Activated CD4-positive, alpha-beta memory T cell treated with anti-CD3 and anti-CD28 coated beads, Interleukin-2, amount 10 ng/mL, durations not matched to agents 7 days and 5 days (primary cell): ENCODE data around the gene CCDC171. TPM values are rescaled to one million over a fixed set of nuclear protein-coding genes. Genes with fewer than 3 reads are reported as not detected.

Experiments
- CTCF ChIA-PET: fragments of 350-600 bp; sonication (Branson Sonifier 250); formaldehyde crosslinking; loops from one replicate; lab custom pipeline; 2021; ENCODE audit warnings: antibody characterized with exemption, inconsistent platforms; lab: Charles Lee
- POLR2A ChIA-PET: fragments of 350-600 bp; sonication (Branson Sonifier 250); formaldehyde crosslinking; loops from one replicate; lab custom pipeline; 2021; ENCODE audit warnings: antibody characterized with exemption; lab: Charles Lee
- DNase-seq: peaks from one replicate; pipeline ENCODE4 v3.0.0-alpha.2; 2020
- H3K27ac Mint-ChIP-seq: one replicate; pipeline ENCODE4 v1.8.0; 2021; ENCODE audit warnings: mild to moderate bottlenecking, mixed read lengths
- H3K27me3 Mint-ChIP-seq: one replicate; pipeline ENCODE4 v1.8.0; 2021; ENCODE audit warnings: mixed read lengths
- H3K36me3 Mint-ChIP-seq: one replicate; pipeline ENCODE4 v1.8.0; 2021; ENCODE audit warnings: low read depth, mixed read lengths
- H3K4me1 Mint-ChIP-seq: one replicate; pipeline ENCODE4 v1.8.0; 2021; ENCODE audit warnings: mixed read lengths
- H3K4me3 Mint-ChIP-seq: one replicate; pipeline ENCODE4 v1.8.0; 2021; ENCODE audit warnings: mild to moderate bottlenecking, mixed read lengths
- H3K9me3 Mint-ChIP-seq: one replicate; pipeline ENCODE4 v1.8.0; 2021; ENCODE audit warnings: mixed read lengths
- total RNA-seq, 2 experiments: library from RNA; stranded (reverse); gene quantifications; one replicate each; pipeline ENCODE4 v1.2.3, GENCODE V29; 2021

CCDC171 gene
- total RNA-seq: 1 to 10 TPM; 2.1 to 2.5 TPM

DNA sequence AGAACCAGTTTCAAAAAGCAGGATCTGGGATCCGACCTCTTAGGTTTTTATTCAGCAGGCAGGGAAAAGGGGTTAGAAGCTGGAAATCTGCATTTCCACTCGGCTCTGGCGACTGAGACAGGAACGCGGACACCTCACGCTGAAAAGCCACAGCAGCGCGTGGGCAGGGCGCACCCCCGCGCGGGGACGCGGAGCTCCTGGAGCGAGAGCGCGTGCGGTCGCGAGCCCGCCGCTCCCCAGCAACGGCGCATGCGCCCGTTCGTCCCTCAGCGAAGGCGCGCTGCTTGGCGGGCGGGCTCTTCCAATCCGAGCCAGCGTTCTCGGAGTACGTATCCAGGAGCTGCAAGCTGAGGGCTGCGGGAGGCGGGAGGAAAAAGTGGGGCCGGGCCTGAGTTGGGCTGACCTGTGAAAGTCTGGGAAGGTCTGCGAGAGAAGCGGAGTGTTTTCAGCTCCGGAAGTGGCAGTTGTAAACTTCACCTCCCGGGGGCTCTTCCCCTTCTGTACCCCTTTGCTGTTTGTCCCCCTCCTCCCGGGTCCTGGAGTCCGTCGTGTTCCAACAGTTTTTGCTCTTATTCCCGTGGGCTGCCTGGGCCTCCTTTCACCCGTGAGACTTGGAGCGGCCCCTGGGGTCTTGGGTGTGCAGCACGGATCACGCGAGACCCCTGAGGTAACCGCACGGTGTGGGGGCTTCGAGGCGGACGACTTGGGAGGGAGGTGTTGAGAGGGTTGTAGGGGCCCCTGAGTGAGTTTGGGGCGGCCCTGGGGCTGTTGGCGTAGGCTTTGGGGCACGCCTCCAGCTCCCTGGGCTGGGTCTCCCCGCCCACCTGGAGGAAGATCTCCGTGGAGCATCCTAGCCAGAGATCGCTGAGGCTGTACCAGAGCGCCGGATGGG is at the start of gene CCDC171:
TSS of gene CCDC171 (plus strand) at position 408 of the 892 bp plus-strand sequence. CDS start 11,046 bp downstream, outside the sequence.
- ChIA-PET POLR2A (interaction anchor here (0.8 to 2.2 kb wide), 9 partner anchors 9 to 243 kb away, joined by 3 to 45 read pairs (median 9); partner anchors contain the start of genes PSIP1 and SNAPC3), CTCF (interaction anchor here (0.6 to 1.7 kb wide), 10 partner anchors 15 to 974 kb away, joined by 3 to 16 read pairs (median 3); no protein-coding TSS in a partner anchor)
- peak within 1 kb of the TSS; percentile 76 for H3K27ac Mint-ChIP-seq
- H3K4me3 Mint-ChIP-seq: peak within 1 kb of the TSS; percentile 86
- no peaks in the 10 kb centered on the region for H3K36me3 Mint-ChIP-seq
- no peaks in the 10 kb centered on the region for H3K9me3 Mint-ChIP-seq
- DNase-seq: peak; percentile 89
- peaks cover 6% of the 10 kb centered on the region for H3K27me3 Mint-ChIP-seq
- peaks cover 19% of the 10 kb centered on the region for H3K4me1 Mint-ChIP-seq

DNA sequence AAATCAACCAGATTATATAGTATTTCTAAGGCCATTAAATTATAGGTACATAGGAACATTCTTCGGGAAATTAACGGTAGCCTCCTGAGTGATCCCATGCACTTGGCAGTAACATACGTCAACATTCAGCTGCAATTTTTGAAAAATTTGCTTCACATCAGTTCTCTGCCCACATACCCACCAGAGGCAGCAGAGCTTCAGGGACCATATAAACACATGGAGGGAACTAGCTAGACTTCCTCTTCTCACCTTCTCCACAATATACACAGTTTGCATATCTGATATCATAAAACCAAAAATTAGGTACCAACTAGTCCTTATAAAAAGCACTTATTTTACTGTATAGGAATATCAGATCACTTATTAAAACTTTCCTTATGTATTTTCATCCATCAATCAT is 46.9 kb upstream of the CCDC171 start:
- H3K27me3 Mint-ChIP-seq: no peaks in the 10 kb centered on the region
- no peak for DNase-seq
- no peak overlapping the region for H3K4me3 Mint-ChIP-seq
- H3K4me1 Mint-ChIP-seq: peaks cover 56% of the 10 kb centered on the region
- no peaks in the 10 kb centered on the region for H3K9me3 Mint-ChIP-seq
- ChIA-PET CTCF (interaction anchor here (0.9 to 1.7 kb wide), 2 partner anchors 18 to 27 kb away, joined by 3 to 5 read pairs; no protein-coding TSS in a partner anchor), POLR2A (interaction anchor here (1.1 kb wide), 1 partner anchor 8 kb away, joined by 3 read pairs; no protein-coding TSS in a partner anchor)
- H3K36me3 Mint-ChIP-seq: peaks cover 64% of the 10 kb centered on the region
- no peak overlapping the region for H3K27ac Mint-ChIP-seq

DNA sequence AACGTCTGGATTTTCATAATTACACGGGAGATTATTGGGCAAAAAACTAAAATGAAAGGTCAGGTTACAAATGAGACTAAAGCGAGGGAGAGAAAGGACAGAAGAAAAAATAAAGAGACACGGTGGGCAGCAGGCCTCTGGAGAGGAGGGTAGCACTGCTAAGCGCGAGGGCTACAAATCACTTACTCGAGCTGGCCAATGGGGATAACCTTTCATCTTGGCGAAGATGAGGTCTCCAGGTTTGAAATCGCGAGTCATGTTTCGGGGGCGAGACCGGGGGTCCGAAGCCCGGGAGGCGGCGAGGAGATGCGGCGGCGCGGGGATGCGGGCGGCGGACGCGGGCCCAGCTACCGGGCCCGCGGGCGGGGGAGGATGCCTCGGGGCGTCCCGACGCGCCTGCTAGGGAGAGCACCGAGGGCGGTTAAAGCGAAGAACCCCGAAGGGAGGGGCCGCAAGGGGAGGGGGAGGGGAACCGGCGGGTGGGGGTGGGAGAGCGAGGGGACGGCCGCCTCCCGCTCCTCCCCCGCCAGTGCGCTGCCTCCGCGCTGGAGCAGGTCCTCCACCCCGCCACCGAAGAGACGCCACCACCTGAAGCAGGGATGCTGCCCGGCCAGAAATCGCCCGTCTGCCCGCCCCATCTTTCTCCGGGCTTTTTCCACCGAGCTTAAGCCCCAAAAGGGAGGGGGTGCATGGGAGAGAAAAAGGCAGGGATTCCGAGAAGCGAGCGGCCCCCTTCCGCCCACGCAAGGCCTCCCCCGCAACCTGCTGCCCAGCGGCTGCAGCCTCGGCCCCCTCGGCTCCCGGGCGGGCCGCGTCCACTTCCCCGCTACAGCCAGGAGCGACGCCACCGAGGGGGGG is 42.7 kb upstream of the CCDC171 start:
- no peaks in the 10 kb centered on the region for H3K27me3 Mint-ChIP-seq
- no peaks in the 10 kb centered on the region for H3K9me3 Mint-ChIP-seq
- ChIA-PET CTCF (interaction anchor here (0.6 to 4.4 kb wide), 8 partner anchors 10 to 892 kb away, joined by 3 to 17 read pairs (median 3); no protein-coding TSS in a partner anchor), POLR2A (interaction anchor here (0.6 to 4.3 kb wide), 27 partner anchors 9 to 214 kb away, joined by 3 to 55 read pairs (median 5); partner anchors contain the start of genes CCDC171 and SNAPC3)
- H3K27ac Mint-ChIP-seq: peak overlapping the region; percentile 80
- H3K4me1 Mint-ChIP-seq: peaks cover 50% of the 10 kb centered on the region
- peak overlapping the region; percentile 84 for H3K4me3 Mint-ChIP-seq
- peaks cover 45% of the 10 kb centered on the region for H3K36me3 Mint-ChIP-seq
- peak; percentile 70 for DNase-seq

DNA sequence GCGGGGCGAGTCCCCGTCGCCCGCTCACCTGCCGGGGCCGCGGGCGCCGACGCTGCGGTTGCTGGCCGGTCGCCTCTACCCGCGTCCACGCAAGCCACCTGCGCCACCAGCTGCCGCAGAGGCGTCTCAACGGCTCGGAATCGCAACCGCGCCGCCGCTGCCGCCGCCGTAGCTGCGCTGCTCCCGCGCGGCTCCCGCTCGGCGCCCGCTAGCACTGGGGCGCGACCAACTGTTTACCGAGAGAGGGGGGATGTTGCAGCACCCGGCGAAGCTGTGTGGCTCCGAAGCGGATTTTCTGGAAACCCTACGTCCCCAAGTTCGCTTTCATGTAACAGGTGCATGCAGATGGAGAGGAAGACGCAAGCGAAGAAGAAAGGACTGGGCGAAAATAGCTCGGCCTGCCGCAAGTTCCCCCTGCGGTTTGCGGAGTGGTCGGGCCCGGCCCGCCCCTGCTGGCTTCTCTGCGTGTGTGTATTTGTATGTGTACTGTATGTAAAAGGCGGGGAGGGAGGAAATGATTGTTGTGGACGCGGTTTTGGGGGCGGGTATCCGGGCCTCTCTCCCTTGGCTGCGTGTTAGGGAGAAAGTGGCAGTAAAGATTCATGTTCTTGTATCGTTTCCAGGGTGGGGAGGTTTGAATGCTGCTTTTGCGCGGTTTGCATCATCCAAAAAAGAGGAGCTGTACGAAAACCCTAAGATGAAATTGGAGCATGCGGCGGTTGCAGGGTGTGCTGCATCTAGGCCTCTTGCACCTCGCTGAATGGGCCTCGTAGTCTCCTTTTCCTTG is 41.9 kb upstream of the CCDC171 start, which contains the start of gene PSIP1:
TSS of gene PSIP1 (minus strand) at position 182 of the 787 bp plus-strand sequence. CDS start 782 bp downstream, outside the sequence.
- Mint-ChIP-seq H3K27me3 (no peaks in the 10 kb centered on the region), H3K36me3 (peaks cover 41% of the 10 kb centered on the region), H3K4me3 (peak within 1 kb of the TSS; percentile 84), H3K9me3 (no peaks in the 10 kb centered on the region), H3K4me1 (peaks cover 46% of the 10 kb centered on the region), H3K27ac (peak within 1 kb of the TSS; percentile 99)
- ChIA-PET CTCF (interaction anchor here (0.6 to 4.4 kb wide), 10 partner anchors 11 to 893 kb away, joined by 3 to 17 read pairs (median 3); no protein-coding TSS in a partner anchor), POLR2A (interaction anchor here (0.8 to 4.3 kb wide), 30 partner anchors 9 to 302 kb away, joined by 3 to 55 read pairs (median 4); partner anchors contain the start of genes CCDC171 and SNAPC3)
- DNase-seq: peak; percentile 91

DNA sequence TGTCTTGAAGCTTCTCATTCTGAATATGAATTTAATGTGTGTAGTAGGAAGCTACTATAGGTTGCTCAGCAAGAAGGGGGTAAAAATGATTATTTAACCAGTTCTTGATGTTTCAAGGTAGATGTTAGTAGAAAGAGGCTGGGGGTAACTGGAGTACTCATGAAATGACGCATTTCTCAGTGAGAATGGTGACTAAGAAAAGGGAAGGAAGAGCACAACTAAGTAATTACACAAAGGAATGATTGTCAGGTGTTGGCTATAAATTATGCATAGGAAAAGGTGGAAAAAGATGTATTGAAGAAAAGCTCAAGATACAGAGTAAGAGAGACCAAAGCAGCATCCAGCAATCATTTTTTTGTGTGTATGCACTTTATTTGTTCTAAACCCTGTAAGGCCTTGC is 40.6 kb upstream of the CCDC171 start:
- Mint-ChIP-seq H3K4me3 (no peak overlapping the region), H3K36me3 (peaks cover 28% of the 10 kb centered on the region), H3K4me1 (peaks cover 36% of the 10 kb centered on the region), H3K9me3 (no peaks in the 10 kb centered on the region), H3K27me3 (no peaks in the 10 kb centered on the region), H3K27ac (no peak overlapping the region)
- DNase-seq: no peak
- ChIA-PET POLR2A (interaction anchor here (0.9 to 4.3 kb wide), 14 partner anchors 10 to 303 kb away, joined by 3 to 55 read pairs (median 6); partner anchors contain the start of genes CCDC171 and SNAPC3), CTCF (interaction anchor here (1.0 to 4.4 kb wide), 3 partner anchors 12 to 95 kb away, joined by 4 to 17 read pairs (median 4); no protein-coding TSS in a partner anchor)

GRCh38 chr9:15512889-15513288 is 40.0 kb upstream of the CCDC171 start:
- Mint-ChIP-seq H3K27ac (no peak overlapping the region), H3K9me3 (no peaks in the 10 kb centered on the region), H3K27me3 (no peaks in the 10 kb centered on the region), H3K36me3 (peaks cover 25% of the 10 kb centered on the region), H3K4me3 (no peak overlapping the region), H3K4me1 (peaks cover 33% of the 10 kb centered on the region)
- CTCF ChIA-PET: interaction anchor here (1.4 to 4.4 kb wide), 3 partner anchors 21 to 95 kb away, joined by 3 to 17 read pairs (median 4); no protein-coding TSS in a partner anchor
- no peak for DNase-seq
- POLR2A ChIA-PET: interaction anchor here (0.8 to 4.3 kb wide), 3 partner anchors 13 to 213 kb away, joined by 3 to 55 read pairs (median 45); partner anchors contain the start of gene CCDC171

GRCh38 chr9:15513335-15513734 is 39.5 kb upstream of the CCDC171 start:
- ChIA-PET POLR2A (interaction anchor here (0.8 to 4.3 kb wide), 2 partner anchors 14 to 214 kb away, joined by 3 to 55 read pairs; no protein-coding TSS in a partner anchor), CTCF (interaction anchor here (0.6 to 4.4 kb wide), 3 partner anchors 21 to 107 kb away, joined by 3 to 17 read pairs (median 3); no protein-coding TSS in a partner anchor)
- Mint-ChIP-seq H3K27me3 (no peaks in the 10 kb centered on the region), H3K4me3 (no peak overlapping the region), H3K36me3 (peaks cover 20% of the 10 kb centered on the region), H3K27ac (no peak overlapping the region), H3K4me1 (peaks cover 28% of the 10 kb centered on the region), H3K9me3 (no peaks in the 10 kb centered on the region)
- no peak for DNase-seq

DNA sequence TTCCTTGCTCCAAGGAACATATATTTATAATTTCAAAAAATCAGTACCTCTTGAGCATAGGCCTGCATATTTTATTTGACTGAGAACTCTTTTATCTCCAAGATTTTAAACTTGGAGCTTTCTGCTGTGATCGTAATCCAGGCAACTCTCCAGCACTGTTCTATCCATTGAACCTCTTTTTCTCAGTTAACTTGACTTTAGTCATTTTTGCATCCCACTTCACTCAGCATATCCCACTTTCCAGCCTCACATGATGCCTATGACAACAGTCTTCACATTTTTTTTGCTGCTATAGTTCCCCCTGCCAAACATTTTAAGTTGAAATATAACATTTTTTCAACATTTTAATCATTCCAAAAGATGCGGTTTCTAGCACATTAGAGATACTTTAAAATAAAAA is 33.0 kb upstream of the CCDC171 start:
- H3K4me3 Mint-ChIP-seq: no peak overlapping the region
- ChIA-PET POLR2A (interaction anchor here (1.4 kb wide), 1 partner anchor 9 kb away, joined by 8 read pairs; the partner anchor contains the start of gene PSIP1), CTCF (no interaction called here)
- H3K4me1 Mint-ChIP-seq: no peaks in the 10 kb centered on the region
- H3K36me3 Mint-ChIP-seq: no peaks in the 10 kb centered on the region
- DNase-seq: no peak
- no peaks in the 10 kb centered on the region for H3K9me3 Mint-ChIP-seq
- H3K27ac Mint-ChIP-seq: no peak overlapping the region
- no peaks in the 10 kb centered on the region for H3K27me3 Mint-ChIP-seq

- Mint-ChIP-seq H3K27ac (no peak overlapping the region), H3K27me3 (peaks cover 2% of the 10 kb centered on the region), H3K36me3 (no peaks in the 10 kb centered on the region), H3K4me1 (no peaks in the 10 kb centered on the region), H3K4me3 (no peak overlapping the region), H3K9me3 (no peaks in the 10 kb centered on the region)
- POLR2A ChIA-PET: interaction anchor here (1.2 kb wide), 2 partner anchors 10 to 11 kb away, joined by 3 to 6 read pairs; no protein-coding TSS in a partner anchor
- DNase-seq: no peak
- CTCF ChIA-PET: interaction anchor here (1.2 kb wide), 1 partner anchor 10 kb away, joined by 3 read pairs; the partner anchor contains the start of gene PSIP1
Measured at GRCh38 chr9:15521254-15521653, 31.6 kb upstream of the CCDC171 start.

DNA sequence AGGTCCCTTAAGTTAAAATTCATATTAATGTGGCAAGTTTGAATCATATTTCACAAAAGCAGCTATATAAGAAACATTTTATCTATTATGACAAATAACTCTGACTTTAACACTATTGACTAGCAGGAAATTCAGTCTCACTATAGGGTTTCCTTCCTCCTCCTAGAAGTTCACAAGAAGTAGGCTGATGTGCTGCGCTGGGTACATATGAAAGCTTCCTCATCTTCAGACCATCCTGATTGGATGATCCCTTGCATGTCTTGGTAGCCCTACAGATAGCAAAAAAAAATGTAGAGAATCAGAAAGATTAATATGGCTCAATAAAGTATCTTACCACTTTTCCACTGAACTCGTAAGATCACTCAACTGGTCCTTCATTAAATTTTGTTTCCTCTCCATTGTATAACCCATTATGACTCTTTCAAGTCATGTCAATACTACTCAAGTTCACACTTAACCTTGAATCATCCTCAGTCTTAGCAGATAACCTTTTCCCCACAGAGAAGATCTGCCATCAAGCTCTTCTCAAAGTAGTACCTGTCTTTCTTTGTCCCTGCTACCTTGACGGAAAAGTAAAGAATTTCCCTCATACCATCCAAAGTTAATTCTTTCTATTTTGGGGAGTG is 30.6 kb upstream of the CCDC171 start:
- ChIA-PET CTCF (interaction anchor here (1.2 kb wide), 1 partner anchor 11 kb away, joined by 3 read pairs; the partner anchor contains the start of gene PSIP1), POLR2A (interaction anchor here (1.2 kb wide), 2 partner anchors 11 to 12 kb away, joined by 3 to 6 read pairs; no protein-coding TSS in a partner anchor)
- DNase-seq: no peak
- no peak overlapping the region for H3K27ac Mint-ChIP-seq
- H3K9me3 Mint-ChIP-seq: no peaks in the 10 kb centered on the region
- no peaks in the 10 kb centered on the region for H3K4me1 Mint-ChIP-seq
- no peak overlapping the region for H3K4me3 Mint-ChIP-seq
- H3K36me3 Mint-ChIP-seq: no peaks in the 10 kb centered on the region
- peaks cover 2% of the 10 kb centered on the region for H3K27me3 Mint-ChIP-seq
